ENCODE data around the gene OR4K17.
"Not testable (repeated sequence)": the region's sequence is repeated elsewhere in the genome, so short reads cannot be mapped to it uniquely, and the experiment has no call there.

Gene OR4K17

GRCh38 chr14:20144820-20145219 lies 34.3 kb downstream of the OR4K17 start:
- Histone ChIP-seq H3K9ac (no peak overlapping the region), H3K79me2 (no peaks in the 10 kb centered on the region), H3K4me1 (no peaks in the 10 kb centered on the region), H3K36me3 (ENCODE audit: control insufficient read depth, insufficient read depth, low read length) (no peaks in the 10 kb centered on the region), H3K4me3 (ENCODE audit: low read depth, low read length) (no peak overlapping the region), H3K4me2 (ENCODE audit: low read length) (no peak overlapping the region), H3K27me3 (ENCODE audit: control insufficient read depth, insufficient read depth, low read length) (no peaks in the 10 kb centered on the region), H3K9me3 (ENCODE audit: control insufficient read depth, low read length) (no peaks in the 10 kb centered on the region), H3K27ac (no peak overlapping the region), H2AFZ (no peak overlapping the region)
- TF ChIP-seq, protein P1, sequence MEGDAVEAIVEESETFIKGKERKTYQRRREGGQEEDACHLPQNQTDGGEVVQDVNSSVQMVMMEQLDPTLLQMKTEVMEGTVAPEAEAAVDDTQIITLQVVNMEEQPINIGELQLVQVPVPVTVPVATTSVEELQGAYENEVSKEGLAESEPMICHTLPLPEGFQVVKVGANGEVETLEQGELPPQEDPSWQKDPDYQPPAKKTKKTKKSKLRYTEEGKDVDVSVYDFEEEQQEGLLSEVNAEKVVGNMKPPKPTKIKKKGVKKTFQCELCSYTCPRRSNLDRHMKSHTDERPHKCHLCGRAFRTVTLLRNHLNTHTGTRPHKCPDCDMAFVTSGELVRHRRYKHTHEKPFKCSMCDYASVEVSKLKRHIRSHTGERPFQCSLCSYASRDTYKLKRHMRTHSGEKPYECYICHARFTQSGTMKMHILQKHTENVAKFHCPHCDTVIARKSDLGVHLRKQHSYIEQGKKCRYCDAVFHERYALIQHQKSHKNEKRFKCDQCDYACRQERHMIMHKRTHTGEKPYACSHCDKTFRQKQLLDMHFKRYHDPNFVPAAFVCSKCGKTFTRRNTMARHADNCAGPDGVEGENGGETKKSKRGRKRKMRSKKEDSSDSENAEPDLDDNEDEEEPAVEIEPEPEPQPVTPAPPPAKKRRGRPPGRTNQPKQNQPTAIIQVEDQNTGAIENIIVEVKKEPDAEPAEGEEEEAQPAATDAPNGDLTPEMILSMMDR (IDR thresholded peaks at IDR 0.05), result no peak

DNA sequence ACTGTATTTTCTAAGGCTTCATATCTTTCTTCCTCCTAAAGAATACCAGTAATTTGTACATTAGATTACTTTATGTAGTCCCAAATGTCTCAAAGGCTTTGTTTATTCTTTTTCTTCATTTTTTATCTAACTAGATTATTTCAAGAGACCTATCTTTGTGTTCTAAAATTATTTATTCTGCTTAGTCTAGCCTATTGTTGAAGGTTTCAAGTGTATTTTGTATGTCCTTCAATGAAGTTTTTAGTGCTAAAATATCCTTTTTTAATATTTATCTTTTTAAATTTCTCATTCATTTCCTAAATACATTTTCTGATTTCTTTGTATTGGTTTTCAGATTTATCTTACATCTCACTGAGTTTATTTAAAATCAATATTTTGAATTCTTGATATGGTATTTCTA lies 53.9 kb downstream of the OR4K17 start:
- no peaks in the 10 kb centered on the region for H3K9me3 ChIP-seq (ENCODE audit: control insufficient read depth, low read length)
- H3K36me3 ChIP-seq (ENCODE audit: control insufficient read depth, insufficient read depth, low read length), result no peaks in the 10 kb centered on the region
- H3K27me3 ChIP-seq (ENCODE audit: control insufficient read depth, insufficient read depth, low read length), result no peaks in the 10 kb centered on the region
- H3K9ac ChIP-seq, result no peak overlapping the region
- no peaks in the 10 kb centered on the region for H3K4me1 ChIP-seq
- H3K79me2 ChIP-seq, result no peaks in the 10 kb centered on the region
- TF ChIP-seq, protein P1 (IDR thresholded peaks at IDR 0.05), result no peak
- no peak overlapping the region for H3K27ac ChIP-seq
- no peak overlapping the region for H3K4me3 ChIP-seq (ENCODE audit: low read depth, low read length)
- H3K4me2 ChIP-seq (ENCODE audit: low read length), result no peak overlapping the region
- H2AFZ ChIP-seq, result no peak overlapping the region

DNA sequence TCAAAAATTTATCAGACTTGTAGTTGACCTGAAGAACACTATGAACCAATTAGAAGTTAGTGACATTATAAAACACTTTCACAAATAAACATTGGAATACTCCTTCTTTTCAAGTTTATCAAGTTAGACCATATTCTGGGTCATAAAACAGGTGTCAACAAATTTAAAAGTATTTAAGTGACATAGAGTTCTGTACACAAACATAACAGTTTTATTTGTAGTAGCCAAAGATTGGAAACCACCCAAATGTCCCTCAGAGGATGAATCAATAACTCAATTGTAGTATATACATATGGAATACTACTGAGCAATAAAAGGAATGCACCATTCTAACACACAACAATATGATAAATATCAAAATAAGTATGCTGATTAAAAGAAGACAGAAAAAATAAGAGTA lies 56.6 kb downstream of the OR4K17 start:
- Histone ChIP-seq H3K9me3 (ENCODE audit: control insufficient read depth, low read length) (no peaks in the 10 kb centered on the region), H3K4me1 (no peaks in the 10 kb centered on the region), H2AFZ (no peak overlapping the region), H3K4me3 (ENCODE audit: low read depth, low read length) (no peak overlapping the region), H3K79me2 (no peaks in the 10 kb centered on the region), H3K27me3 (ENCODE audit: control insufficient read depth, insufficient read depth, low read length) (no peaks in the 10 kb centered on the region), H3K4me2 (ENCODE audit: low read length) (no peak overlapping the region), H3K36me3 (ENCODE audit: control insufficient read depth, insufficient read depth, low read length) (no peaks in the 10 kb centered on the region), H3K9ac (no peak overlapping the region), H3K27ac (no peak overlapping the region)
- TF ChIP-seq, protein P1 (IDR thresholded peaks at IDR 0.05), result no peak

DNA sequence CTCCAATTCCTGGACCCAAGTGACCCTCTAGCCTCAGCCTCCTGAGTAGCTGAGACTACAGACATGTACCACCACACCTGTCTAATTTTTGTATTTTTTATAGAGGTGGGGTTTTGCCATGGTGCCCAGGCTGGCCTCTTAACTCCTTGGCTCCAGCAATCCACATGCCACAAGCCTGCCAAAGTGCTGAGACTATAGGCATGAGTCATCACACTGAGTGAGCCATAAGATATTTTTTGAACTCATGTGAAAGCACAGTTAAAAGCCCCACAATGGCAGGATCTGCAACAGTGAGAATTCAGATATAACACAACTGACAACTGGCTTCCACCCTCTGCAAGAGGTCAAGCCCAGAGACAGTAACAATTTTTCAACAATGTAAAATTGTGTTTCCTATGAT lies 59.3 kb downstream of the OR4K17 start:
- H3K9ac ChIP-seq; H3K4me3 ChIP-seq (ENCODE audit: low read depth, low read length); H3K9me3 ChIP-seq (ENCODE audit: control insufficient read depth, low read length); H3K27ac ChIP-seq; H3K4me1 ChIP-seq; H2AFZ ChIP-seq; H3K79me2 ChIP-seq; H3K36me3 ChIP-seq (ENCODE audit: control insufficient read depth, insufficient read depth, low read length); H3K27me3 ChIP-seq (ENCODE audit: control insufficient read depth, insufficient read depth, low read length); H3K4me2 ChIP-seq (ENCODE audit: low read length): not testable (repeated sequence)

All from parathyroid adenoma (tissue), 2 donors.